OCI-LY1 (cell line): ENCODE measurements around the gene TMEFF2.

Source experiments
- H2AFZ ChIP-seq: fragments of 200-600 bp; sonication (generic), shearing (Covaris generic); 2 replicates; pipeline ENCODE4 v1.6.0; 2014; ENCODE audit warnings: antibody characterized with exemption, mild to moderate bottlenecking, low read length
- H3F3A ChIP-seq: fragments of 200-600 bp; sonication (generic), shearing (Covaris generic); 2 replicates; pipeline ENCODE4 v1.6.0; 2014; ENCODE audit warnings: mild to moderate bottlenecking, antibody characterized with exemption, low read length, moderate library complexity; ENCODE audit not compliant: insufficient read depth
- H3K27ac ChIP-seq: fragments of 200-600 bp; sonication (generic); 2 replicates; pipeline ENCODE4 v1.5.1; 2014; ENCODE audit warnings: low read length, mixed run types, mild to moderate bottlenecking, low read depth; ENCODE audit not compliant: poor library complexity, severe bottlenecking
- H3K27me3 ChIP-seq: fragments of 200-600 bp; sonication (generic); 2 replicates; pipeline ENCODE4 v1.6.0; 2014; ENCODE audit warnings: antibody characterized with exemption, mild to moderate bottlenecking, low read length, moderate library complexity; ENCODE audit not compliant: insufficient read depth
- H3K36me3 ChIP-seq: fragments of 200-600 bp; sonication (generic); 2 replicates; pipeline ENCODE4 v1.6.1; 2014; ENCODE audit warnings: mild to moderate bottlenecking, antibody characterized with exemption, low read length, moderate library complexity, mixed read lengths; ENCODE audit not compliant: insufficient read depth
- H3K4me1 ChIP-seq: fragments of 200-600 bp; sonication (generic); 2 replicates; pipeline ENCODE4 v1.5.1; 2014; ENCODE audit warnings: mild to moderate bottlenecking, low read length, moderate library complexity; ENCODE audit not compliant: insufficient read depth, severe bottlenecking
- H3K4me2 ChIP-seq: fragments of 200-600 bp; sonication (generic), shearing (Covaris generic); 2 replicates; pipeline ENCODE4 v1.6.1; 2014; ENCODE audit warnings: low read length
- H3K4me3 ChIP-seq: fragments of 200-600 bp; sonication (generic); 2 replicates; pipeline ENCODE4 v1.5.1; 2014; ENCODE audit warnings: low read length, low read depth, mild to moderate bottlenecking, mixed read lengths; ENCODE audit not compliant: poor library complexity, severe bottlenecking
- H3K79me2 ChIP-seq: fragments of 200-600 bp; shearing (Covaris generic); 2 replicates; pipeline ENCODE4 v1.6.1; 2016; ENCODE audit warnings: mixed run types, low read length, mixed read lengths; ENCODE audit not compliant: insufficient read depth
- H3K9ac ChIP-seq: fragments of 200-600 bp; sonication (generic), shearing (Covaris generic); 2 replicates; pipeline ENCODE4 v1.6.1; 2014; ENCODE audit warnings: mild to moderate bottlenecking, low read length, mixed read lengths
- H3K9me2 ChIP-seq: fragments of 200-600 bp; sonication (generic), shearing (Covaris generic); 2 replicates; pipeline ENCODE4 v1.6.1; 2014; ENCODE audit warnings: low read depth, mild to moderate bottlenecking, low read length, mixed read lengths
- H3K9me3 ChIP-seq: fragments of 200-600 bp; shearing (Covaris generic); 2 replicates; pipeline ENCODE4 v1.6.1; 2014; ENCODE audit warnings: low read length, mixed read lengths
- H4K20me1 ChIP-seq: fragments of 200-600 bp; sonication (generic), shearing (Covaris generic); 2 replicates; pipeline ENCODE4 v1.6.0; 2016; ENCODE audit warnings: mild to moderate bottlenecking, low read length; ENCODE audit not compliant: insufficient read depth
- EZH2 ChIP-seq: fragments of 200-600 bp; sonication (generic), shearing (Covaris generic); IDR thresholded peaks from 2 replicates; pipeline ENCODE4 v1.8.0; 2017; ENCODE audit warnings: borderline replicate concordance, mixed run types, mild to moderate bottlenecking, antibody characterized with exemption, low read length, moderate library complexity, mixed read lengths
- TF ChIP-seq, protein P1 (sequence below): fragments of 200-600 bp; sonication (generic), shearing (Covaris generic); IDR thresholded peaks from 2 replicates; pipeline ENCODE4 v1.5.1; 2017; ENCODE audit warnings: mild to moderate bottlenecking, antibody characterized with exemption, low read length, moderate library complexity, mixed read lengths

TMEFF2 gene

DNA sequence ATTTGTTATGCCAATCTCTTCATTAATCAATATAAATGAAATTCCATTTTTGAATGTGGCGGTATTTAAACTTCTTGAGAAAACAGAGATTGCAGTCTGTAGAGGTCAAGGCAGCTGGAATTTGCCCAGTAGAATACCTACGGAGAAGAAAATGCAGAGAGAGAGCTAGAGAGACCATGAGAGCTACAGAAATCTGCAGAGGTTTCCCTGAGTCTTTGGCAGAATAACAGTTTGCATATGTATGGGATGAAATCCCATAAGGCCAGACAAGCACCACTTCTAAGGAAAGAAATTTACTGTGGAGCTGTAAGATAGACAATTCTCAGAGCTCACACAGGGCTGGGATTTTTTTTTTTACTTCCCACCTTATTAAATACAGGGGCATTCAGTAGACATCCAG is 23.6 kb upstream of the TMEFF2 start:
- H3K27ac ChIP-seq = no peak overlapping the region
- no peaks in the 10 kb centered on the region for H4K20me1 ChIP-seq
- no peaks in the 10 kb centered on the region for H3K9me3 ChIP-seq
- H3K36me3 ChIP-seq = no peaks in the 10 kb centered on the region
- no peaks in the 10 kb centered on the region for H3K27me3 ChIP-seq
- no peaks in the 10 kb centered on the region for H3F3A ChIP-seq
- H3K9me2 ChIP-seq = no peaks in the 10 kb centered on the region
- no peak overlapping the region for H3K4me2 ChIP-seq
- no peaks in the 10 kb centered on the region for H3K4me1 ChIP-seq
- no peaks in the 10 kb centered on the region for H3K79me2 ChIP-seq
- no peak overlapping the region for H3K9ac ChIP-seq
- TF ChIP-seq, protein P1, sequence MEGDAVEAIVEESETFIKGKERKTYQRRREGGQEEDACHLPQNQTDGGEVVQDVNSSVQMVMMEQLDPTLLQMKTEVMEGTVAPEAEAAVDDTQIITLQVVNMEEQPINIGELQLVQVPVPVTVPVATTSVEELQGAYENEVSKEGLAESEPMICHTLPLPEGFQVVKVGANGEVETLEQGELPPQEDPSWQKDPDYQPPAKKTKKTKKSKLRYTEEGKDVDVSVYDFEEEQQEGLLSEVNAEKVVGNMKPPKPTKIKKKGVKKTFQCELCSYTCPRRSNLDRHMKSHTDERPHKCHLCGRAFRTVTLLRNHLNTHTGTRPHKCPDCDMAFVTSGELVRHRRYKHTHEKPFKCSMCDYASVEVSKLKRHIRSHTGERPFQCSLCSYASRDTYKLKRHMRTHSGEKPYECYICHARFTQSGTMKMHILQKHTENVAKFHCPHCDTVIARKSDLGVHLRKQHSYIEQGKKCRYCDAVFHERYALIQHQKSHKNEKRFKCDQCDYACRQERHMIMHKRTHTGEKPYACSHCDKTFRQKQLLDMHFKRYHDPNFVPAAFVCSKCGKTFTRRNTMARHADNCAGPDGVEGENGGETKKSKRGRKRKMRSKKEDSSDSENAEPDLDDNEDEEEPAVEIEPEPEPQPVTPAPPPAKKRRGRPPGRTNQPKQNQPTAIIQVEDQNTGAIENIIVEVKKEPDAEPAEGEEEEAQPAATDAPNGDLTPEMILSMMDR = no peak
- no peak for TF ChIP-seq EZH2
- H2AFZ ChIP-seq = no peak overlapping the region
- no peak overlapping the region for H3K4me3 ChIP-seq

DNA sequence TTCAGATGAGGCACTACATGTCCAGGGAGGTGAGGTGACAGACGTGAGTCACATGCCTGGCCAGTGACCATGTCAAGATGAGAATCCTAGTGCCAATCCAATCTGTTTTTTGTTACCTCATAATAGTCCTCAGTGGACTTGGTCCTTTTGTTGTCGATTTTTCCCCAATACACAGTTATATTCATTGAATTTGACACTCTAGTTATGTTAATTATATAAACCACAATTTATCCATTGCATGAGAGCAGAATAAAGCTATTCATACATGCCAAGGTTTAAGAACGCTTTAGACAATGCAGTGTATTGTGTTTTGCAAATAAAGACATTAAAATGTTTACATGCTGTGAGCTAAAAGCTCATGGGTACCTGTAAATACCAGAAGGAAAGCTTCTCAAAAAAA is 21.6 kb upstream of the TMEFF2 start:
- no peaks in the 10 kb centered on the region for H4K20me1 ChIP-seq
- H3K9ac ChIP-seq = no peak overlapping the region
- H3K79me2 ChIP-seq = no peaks in the 10 kb centered on the region
- no peaks in the 10 kb centered on the region for H3F3A ChIP-seq
- no peak for TF ChIP-seq EZH2
- TF ChIP-seq, protein P1 = no peak
- no peak overlapping the region for H2AFZ ChIP-seq
- H3K36me3 ChIP-seq = no peaks in the 10 kb centered on the region
- H3K4me3 ChIP-seq = no peak overlapping the region
- H3K9me3 ChIP-seq = no peaks in the 10 kb centered on the region
- no peaks in the 10 kb centered on the region for H3K9me2 ChIP-seq
- no peak overlapping the region for H3K27ac ChIP-seq
- H3K4me2 ChIP-seq = no peak overlapping the region
- H3K27me3 ChIP-seq = no peaks in the 10 kb centered on the region
- H3K4me1 ChIP-seq = no peaks in the 10 kb centered on the region

DNA sequence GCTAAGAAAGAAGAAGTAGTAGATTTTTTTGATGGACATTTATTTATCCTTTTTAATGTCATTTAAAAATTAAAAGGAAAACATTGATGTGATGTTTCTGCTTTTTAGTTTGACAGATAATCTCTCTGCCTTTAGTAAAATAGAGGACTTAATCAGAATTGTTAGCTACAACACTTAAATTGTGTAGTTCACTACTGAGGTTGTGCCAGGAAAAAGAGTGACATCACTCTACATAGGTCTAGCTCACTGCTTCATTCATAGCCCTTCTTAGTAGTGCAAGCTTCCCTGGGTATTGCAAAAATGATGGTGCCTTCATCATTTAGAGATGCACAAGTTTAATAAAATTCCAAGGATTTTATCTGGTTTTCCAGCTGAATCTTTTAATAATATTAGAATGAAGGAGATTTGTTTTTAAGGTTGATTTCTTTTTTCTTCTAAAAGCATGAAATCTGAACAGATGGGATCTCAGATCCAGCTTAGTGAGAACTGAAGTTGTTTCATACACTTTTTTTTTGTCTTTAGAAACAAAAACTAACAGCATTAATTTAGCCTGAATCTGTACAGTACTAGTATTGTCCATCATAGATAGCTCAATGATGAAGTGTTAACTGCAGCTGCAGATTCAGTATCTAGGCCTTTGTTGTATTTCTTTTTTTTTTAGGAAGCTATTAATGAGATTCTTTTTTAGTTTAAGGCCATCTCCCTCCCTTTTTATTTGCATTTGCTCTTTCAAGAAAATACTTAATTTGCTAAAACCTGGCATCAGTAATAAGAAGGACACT is 20.6 kb upstream of the TMEFF2 start:
- no peak overlapping the region for H2AFZ ChIP-seq
- no peaks in the 10 kb centered on the region for H3K9me3 ChIP-seq
- no peaks in the 10 kb centered on the region for H3K36me3 ChIP-seq
- no peaks in the 10 kb centered on the region for H4K20me1 ChIP-seq
- no peaks in the 10 kb centered on the region for H3K4me1 ChIP-seq
- no peak overlapping the region for H3K4me3 ChIP-seq
- no peaks in the 10 kb centered on the region for H3K27me3 ChIP-seq
- no peak overlapping the region for H3K27ac ChIP-seq
- H3F3A ChIP-seq = no peaks in the 10 kb centered on the region
- H3K79me2 ChIP-seq = no peaks in the 10 kb centered on the region
- H3K9me2 ChIP-seq = no peaks in the 10 kb centered on the region
- H3K9ac ChIP-seq = no peak overlapping the region
- TF ChIP-seq, protein P1 = no peak
- no peak for TF ChIP-seq EZH2
- no peak overlapping the region for H3K4me2 ChIP-seq
